ENCODE measurements around the gene ANKRD28.
"Not testable (repeated sequence)": the region's sequence is repeated elsewhere in the genome, so short reads cannot be mapped to it uniquely, and the experiment has no call there.

GRCh38 chr3:15738616-15739005 is 59.2 kb downstream of the ANKRD28 start:
- TF ChIP-seq CTCF, PBX3 (IDR thresholded peaks at IDR 0.05): not testable (repeated sequence)
- TF ChIP-seq, protein P1, sequence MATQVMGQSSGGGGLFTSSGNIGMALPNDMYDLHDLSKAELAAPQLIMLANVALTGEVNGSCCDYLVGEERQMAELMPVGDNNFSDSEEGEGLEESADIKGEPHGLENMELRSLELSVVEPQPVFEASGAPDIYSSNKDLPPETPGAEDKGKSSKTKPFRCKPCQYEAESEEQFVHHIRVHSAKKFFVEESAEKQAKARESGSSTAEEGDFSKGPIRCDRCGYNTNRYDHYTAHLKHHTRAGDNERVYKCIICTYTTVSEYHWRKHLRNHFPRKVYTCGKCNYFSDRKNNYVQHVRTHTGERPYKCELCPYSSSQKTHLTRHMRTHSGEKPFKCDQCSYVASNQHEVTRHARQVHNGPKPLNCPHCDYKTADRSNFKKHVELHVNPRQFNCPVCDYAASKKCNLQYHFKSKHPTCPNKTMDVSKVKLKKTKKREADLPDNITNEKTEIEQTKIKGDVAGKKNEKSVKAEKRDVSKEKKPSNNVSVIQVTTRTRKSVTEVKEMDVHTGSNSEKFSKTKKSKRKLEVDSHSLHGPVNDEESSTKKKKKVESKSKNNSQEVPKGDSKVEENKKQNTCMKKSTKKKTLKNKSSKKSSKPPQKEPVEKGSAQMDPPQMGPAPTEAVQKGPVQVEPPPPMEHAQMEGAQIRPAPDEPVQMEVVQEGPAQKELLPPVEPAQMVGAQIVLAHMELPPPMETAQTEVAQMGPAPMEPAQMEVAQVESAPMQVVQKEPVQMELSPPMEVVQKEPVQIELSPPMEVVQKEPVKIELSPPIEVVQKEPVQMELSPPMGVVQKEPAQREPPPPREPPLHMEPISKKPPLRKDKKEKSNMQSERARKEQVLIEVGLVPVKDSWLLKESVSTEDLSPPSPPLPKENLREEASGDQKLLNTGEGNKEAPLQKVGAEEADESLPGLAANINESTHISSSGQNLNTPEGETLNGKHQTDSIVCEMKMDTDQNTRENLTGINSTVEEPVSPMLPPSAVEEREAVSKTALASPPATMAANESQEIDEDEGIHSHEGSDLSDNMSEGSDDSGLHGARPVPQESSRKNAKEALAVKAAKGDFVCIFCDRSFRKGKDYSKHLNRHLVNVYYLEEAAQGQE (IDR thresholded peaks at IDR 0.05; ENCODE audit: low read depth, low read length): not testable (repeated sequence)

Data from SK-N-SH (cell line).